ENCODE results near the gene C1RL. TPM values are rescaled to one million over a fixed set of nuclear protein-coding genes. Genes with fewer than 3 reads are reported as not detected.

C1RL gene
- total RNA-seq, 1 donor from 2014 or later = 196 TPM

DNA sequence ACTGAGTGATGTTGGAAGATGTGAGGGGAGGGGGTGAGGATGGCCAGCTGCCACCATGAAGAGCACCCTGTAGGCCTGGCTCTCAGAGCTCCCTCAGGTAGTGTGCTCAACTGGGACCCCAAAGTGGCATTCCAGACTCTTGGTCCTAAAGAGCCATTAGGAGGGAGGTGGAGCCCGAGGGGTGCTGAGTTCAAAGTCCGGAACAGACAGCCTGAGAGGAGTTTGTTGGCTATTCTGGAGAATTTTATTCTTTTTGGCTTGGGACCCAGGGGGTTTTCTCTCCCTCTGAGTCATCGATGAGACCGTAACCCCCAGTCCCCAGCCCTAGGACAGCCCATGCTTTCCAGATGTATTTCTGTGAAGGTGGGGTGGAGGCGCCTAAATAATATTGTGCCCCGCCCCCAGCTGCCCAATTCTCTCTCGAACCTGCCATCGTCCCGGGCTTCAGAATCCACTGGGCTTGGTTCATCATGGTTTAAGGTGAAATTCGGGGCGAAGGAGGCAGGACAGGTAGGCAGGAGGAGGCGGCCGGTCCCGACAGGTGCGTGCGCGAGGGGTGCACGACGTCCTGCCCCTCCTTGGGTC is 20.4 kb upstream of the C1RL start:
- intact Hi-C loops (cut with DNase I) = loop anchor here (1.0 kb wide), 1 partner anchor 20 kb away; the partner anchor contains the start of gene C1RL
- H3K9me3 ChIP-seq = no peaks in the 10 kb centered on the region
- H3K36me3 ChIP-seq = no peaks in the 10 kb centered on the region
- H3K4me3 ChIP-seq = peak overlapping the region; percentile 68 to 74
- DNase-seq (ENCODE audit: low spot score in 2 of 2) = no peak
- H3K27me3 ChIP-seq = no peaks in the 10 kb centered on the region
- TF ChIP-seq, protein P1, sequence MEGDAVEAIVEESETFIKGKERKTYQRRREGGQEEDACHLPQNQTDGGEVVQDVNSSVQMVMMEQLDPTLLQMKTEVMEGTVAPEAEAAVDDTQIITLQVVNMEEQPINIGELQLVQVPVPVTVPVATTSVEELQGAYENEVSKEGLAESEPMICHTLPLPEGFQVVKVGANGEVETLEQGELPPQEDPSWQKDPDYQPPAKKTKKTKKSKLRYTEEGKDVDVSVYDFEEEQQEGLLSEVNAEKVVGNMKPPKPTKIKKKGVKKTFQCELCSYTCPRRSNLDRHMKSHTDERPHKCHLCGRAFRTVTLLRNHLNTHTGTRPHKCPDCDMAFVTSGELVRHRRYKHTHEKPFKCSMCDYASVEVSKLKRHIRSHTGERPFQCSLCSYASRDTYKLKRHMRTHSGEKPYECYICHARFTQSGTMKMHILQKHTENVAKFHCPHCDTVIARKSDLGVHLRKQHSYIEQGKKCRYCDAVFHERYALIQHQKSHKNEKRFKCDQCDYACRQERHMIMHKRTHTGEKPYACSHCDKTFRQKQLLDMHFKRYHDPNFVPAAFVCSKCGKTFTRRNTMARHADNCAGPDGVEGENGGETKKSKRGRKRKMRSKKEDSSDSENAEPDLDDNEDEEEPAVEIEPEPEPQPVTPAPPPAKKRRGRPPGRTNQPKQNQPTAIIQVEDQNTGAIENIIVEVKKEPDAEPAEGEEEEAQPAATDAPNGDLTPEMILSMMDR (IDR thresholded peaks at IDR 0.05) = no peak
- H3K27ac ChIP-seq = peak overlapping the region; percentile 79 to 84
- H3K4me1 ChIP-seq = peaks cover 6 to 7% of the 10 kb centered on the region in 2 donors

DNA sequence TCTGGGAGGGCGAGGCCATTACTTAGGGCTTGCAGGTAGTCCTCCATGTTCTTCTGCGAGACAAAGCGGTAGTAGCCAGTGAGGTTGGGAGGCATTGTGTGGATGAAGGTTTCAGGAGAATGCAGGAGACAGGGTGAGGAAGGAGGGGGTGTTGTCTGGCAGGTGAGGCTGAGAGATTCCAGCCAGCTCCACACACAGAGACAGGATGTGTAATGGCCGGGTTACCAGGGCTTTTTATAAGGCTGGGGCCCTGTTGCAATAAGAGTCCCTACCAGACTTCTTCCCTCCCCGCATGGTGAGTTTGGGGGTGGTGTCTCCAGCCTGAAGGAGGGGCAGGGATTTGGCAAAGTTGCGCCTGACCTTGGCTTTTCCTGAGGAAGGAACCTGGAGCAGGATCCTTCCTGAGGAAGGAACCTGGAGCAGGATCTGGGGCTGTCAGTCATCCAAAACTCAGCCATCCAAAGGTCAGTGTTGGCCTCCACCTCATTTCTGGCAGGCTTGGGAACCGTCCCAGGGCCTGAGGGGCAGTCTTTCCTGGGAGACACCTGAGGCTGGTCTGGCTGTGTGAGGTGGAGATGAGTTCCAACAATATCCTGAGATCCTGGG is 19.8 kb upstream of the C1RL start, which contains the start of gene RBP5:
Gene RBP5, minus strand, starts transcription at position 209 of the 606 bp plus-strand sequence. Its CDS starts 114 bp downstream, at position 95.
- intact Hi-C loops (cut with DNase I) = loop anchor here (1.0 kb wide), 1 partner anchor 19 kb away; the partner anchor contains the start of gene C1RL
- TF ChIP-seq, protein P1 (IDR thresholded peaks at IDR 0.05) = no peak
- no peak for DNase-seq (ENCODE audit: low spot score in 2 of 2)
- Histone ChIP-seq H3K9me3 (no peaks in the 10 kb centered on the region), H3K36me3 (no peaks in the 10 kb centered on the region), H3K4me1 (peaks cover 6 to 7% of the 10 kb centered on the region in 2 donors), H3K27me3 (no peaks in the 10 kb centered on the region), H3K4me3 (peak within 1 kb of the TSS; percentile 68 to 74), H3K27ac (peak within 1 kb of the TSS; percentile 79 to 84)

DNA sequence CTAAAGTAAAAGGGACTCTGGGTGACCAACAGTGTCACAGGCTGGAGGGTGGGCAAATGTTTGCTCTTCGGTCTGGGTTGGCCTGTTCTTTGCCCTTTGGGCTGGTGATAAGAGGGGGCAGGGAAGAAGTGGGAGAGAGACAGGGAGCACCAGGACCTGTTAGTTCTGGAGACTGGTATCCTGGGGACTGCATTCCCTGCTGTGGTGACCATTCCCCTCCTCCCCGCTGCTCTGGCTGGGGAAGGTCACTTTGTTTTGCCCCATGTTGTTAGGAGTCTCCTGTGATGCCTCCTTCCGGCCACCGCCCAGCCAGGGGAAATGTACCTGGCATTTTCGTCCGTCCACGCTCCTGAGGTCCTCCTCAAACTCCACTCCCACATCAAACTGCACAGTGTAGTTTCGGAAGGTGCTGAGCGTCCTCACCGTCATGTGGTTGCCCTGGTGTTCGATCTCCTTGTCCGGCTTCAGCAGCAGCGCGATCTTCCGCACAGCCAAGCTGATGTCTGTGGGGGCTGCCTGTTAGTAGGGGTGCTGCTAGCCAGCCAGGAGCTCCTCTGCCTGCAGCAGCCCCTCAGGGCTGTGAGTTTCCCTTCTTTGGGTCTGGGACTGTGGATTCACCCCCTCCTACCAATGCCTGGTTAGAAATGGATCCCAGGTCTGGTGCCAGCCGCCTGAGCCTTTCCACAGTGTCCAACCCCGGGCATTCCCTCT is 19.1 kb upstream of the C1RL start:
- no peak for DNase-seq (ENCODE audit: low spot score in 2 of 2)

DNA sequence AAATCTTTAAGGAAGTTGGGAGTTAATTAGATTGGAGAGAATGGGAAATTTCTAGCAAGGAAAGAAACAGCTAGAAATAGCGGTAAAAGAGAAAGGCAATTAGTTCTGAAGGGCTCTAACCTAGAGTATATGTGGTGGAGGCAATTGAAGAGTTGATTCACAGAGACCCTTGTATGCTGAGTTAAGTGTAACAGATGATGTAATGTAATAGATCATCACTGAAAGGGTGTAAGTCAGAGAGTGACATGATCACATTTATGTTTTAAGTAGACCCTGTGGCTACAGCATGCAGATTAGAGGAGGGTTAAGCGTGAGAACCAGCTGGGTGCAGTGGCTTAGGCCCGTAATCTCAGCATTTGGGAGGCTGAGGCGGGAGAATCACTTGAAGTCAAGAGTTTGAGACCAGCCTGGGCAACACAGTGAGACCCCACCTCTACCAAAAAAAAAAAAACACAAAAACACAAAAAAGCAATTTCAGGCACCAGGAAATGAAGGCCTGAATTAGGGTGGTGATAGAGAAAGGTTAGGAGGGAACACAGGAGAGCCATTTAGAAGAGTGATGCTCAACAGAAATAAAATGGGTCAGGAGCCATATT is 16.7 kb upstream of the C1RL start:
- no peak for DNase-seq (ENCODE audit: low spot score in 2 of 2)

More for the DNA sequence above, 19.1 kb upstream of the C1RL start:
- Histone ChIP-seq H3K9me3 (no peaks in the 10 kb centered on the region), H3K4me3 (no peak overlapping the region), H3K36me3 (no peaks in the 10 kb centered on the region), H3K4me1 (peaks cover 6 to 7% of the 10 kb centered on the region in 2 donors), H3K27me3 (no peaks in the 10 kb centered on the region), H3K27ac (no peak overlapping the region)
- intact Hi-C loops (cut with DNase I) = no loop called here
- TF ChIP-seq, protein P1 (IDR thresholded peaks at IDR 0.05) = no peak

More for the DNA sequence above, 16.7 kb upstream of the C1RL start:
- Histone ChIP-seq H3K4me1 (peaks cover 6 to 7% of the 10 kb centered on the region in 2 donors), H3K36me3 (no peaks in the 10 kb centered on the region), H3K27me3 (no peaks in the 10 kb centered on the region), H3K4me3 (no peak overlapping the region), H3K27ac (no peak overlapping the region), H3K9me3 (no peaks in the 10 kb centered on the region)
- TF ChIP-seq, protein P1 (IDR thresholded peaks at IDR 0.05) = no peak
- intact Hi-C loops (cut with DNase I) = no loop called here
